ENCODE measurements around the gene KLK6.

GRCh38 chr19:50992666-50993035 lies 23.3 kb upstream of the KLK6 start:
- no peak for TF ChIP-seq POLR2A (IDR thresholded peaks at IDR 0.05; ENCODE audit: low read depth, low read length)
- TF ChIP-seq POLR2AphosphoS5 (IDR thresholded peaks at IDR 0.05; ENCODE audit: low read depth, low read length): no peak
- TF ChIP-seq TAF1 (IDR thresholded peaks at IDR 0.05; ENCODE audit: borderline replicate concordance, low read depth, low read length): no peak

All from GM12892 (cell line).